Mesendoderm (in vitro differentiated cells): ENCODE measurements around the gene SERTAD1.
A peak's percentile ranks its signal among the peaks of the same experiment; 100 is the strongest.

ENCODE experiments used
- DNase-seq: peaks from one replicate; pipeline ENCODE4 v3.0.0; 2013
- H2AK5ac ChIP-seq: 2 replicates; pipeline ENCODE4 v1.6.1; 2013; ENCODE audit warnings: low read length, inconsistent platforms
- H2BK120ac ChIP-seq: 2 replicates; pipeline ENCODE4 v1.6.1; 2013; ENCODE audit warnings: low read depth, mild to moderate bottlenecking, low read length, moderate library complexity, mixed read lengths
- H2BK15ac ChIP-seq: replicated peaks from 2 replicates; pipeline ENCODE4 v1.6.1; 2013; ENCODE audit warnings: low read depth, mild to moderate bottlenecking, moderate library complexity
- H2BK5ac ChIP-seq: 2 replicates; pipeline ENCODE4 v1.6.1; 2013; ENCODE audit warnings: low read length, inconsistent platforms
- H3K18ac ChIP-seq: 2 replicates; pipeline ENCODE4 v1.6.1; 2013; ENCODE audit warnings: mild to moderate bottlenecking, low read length, mixed read lengths
- H3K23ac ChIP-seq: one replicate; pipeline ENCODE4 v1.6.1; 2013; ENCODE audit warnings: low read length
- H3K27ac ChIP-seq: 2 replicates; pipeline ENCODE4 v1.5.1; 2013; ENCODE audit warnings: low read depth, mild to moderate bottlenecking, inconsistent platforms, low read length, moderate library complexity
- H3K27me3 ChIP-seq: 2 replicates; pipeline ENCODE4 v1.6.1; 2013; ENCODE audit warnings: low read length, control low read depth, mild to moderate bottlenecking, inconsistent platforms; ENCODE audit not compliant: insufficient read depth, poor library complexity
- H3K36me3 ChIP-seq: 2 replicates; pipeline ENCODE4 v1.6.1; 2013; ENCODE audit warnings: low read length, inconsistent platforms; ENCODE audit not compliant: control insufficient read depth, insufficient read depth
- H3K4ac ChIP-seq: one replicate; pipeline ENCODE4 v1.6.1; 2013; ENCODE audit warnings: low read depth, mild to moderate bottlenecking, low read length, moderate library complexity
- H3K4me1 ChIP-seq: 2 replicates; pipeline ENCODE4 v1.6.1; 2013; ENCODE audit warnings: low read depth, low read length, inconsistent platforms; ENCODE audit not compliant: control insufficient read depth
- H3K4me2 ChIP-seq: 2 replicates; pipeline ENCODE4 v1.6.1; 2013; ENCODE audit warnings: low read length
- H3K4me3 ChIP-seq: 2 replicates; pipeline ENCODE4 v1.5.1; 2013; ENCODE audit warnings: mild to moderate bottlenecking, low read length
- H3K56ac ChIP-seq: one replicate; pipeline ENCODE4 v1.6.1; 2013; ENCODE audit warnings: low read length
- H3K79me1 ChIP-seq: 2 replicates; pipeline ENCODE4 v1.6.1; 2013; ENCODE audit warnings: low read length, inconsistent platforms
- H3K79me2 ChIP-seq: 2 replicates; pipeline ENCODE4 v1.6.1; 2013; ENCODE audit warnings: mild to moderate bottlenecking, low read length; ENCODE audit not compliant: control insufficient read depth, insufficient read depth
- H3K9ac ChIP-seq: 2 replicates; pipeline ENCODE4 v1.6.1; 2013; ENCODE audit warnings: low read length, inconsistent platforms
- H4K5ac ChIP-seq: one replicate; pipeline ENCODE4 v1.6.1; 2013; ENCODE audit warnings: low read length
- H4K8ac ChIP-seq: one replicate; pipeline ENCODE4 v1.6.1; 2013; ENCODE audit warnings: low read depth, mild to moderate bottlenecking, control low read depth, low read length, moderate library complexity
- WGBS: extraction: QIAGEN DNeasy Blood & Tissue Kit; methylation state at CpG from one replicate; pipeline ENCODE4 v1.1.7; 2013; ENCODE audit warnings: low lambda C conversion rate, missing lambda C conversion rate; ENCODE audit not compliant: insufficient coverage; ENCODE audit errors: extremely low coverage; 5-methylcytosine and 5-hydroxymethylcytosine counted together

SERTAD1 gene

DNA sequence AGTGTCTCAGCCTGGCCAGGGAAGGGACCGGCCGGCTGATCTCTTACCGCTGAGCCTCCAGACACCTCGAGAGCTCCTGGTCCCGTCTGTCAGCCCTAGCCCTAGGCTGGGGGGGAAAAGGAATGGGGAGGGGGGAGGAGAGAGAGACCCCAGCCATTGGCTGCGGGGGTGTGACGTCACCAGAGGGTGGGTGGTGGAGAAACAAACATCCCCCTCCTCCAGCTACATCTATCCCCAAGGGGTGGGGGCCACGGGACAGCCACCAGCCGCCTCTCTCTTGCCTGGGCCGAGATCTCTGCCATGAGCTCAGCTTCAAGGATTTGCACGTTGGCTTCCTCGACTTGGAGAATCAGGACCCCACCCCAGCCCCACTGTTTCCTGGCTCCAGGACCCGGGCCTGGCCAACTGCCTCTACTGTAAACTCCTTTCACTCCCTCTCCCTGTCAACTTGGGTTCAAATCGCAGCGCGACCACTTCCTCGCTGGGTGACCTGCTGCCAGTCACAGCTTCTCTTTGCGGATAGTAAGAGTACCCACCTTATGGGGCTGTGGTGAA, 12.4 kb downstream of the SERTAD1 start, which contains the start of gene PRX:
PRX (minus strand) TSS at position 88 of the 555 bp plus-strand sequence. CDS start 5,446 bp downstream, outside the sequence.
- no peaks in the 10 kb centered on the region for H3K4me1 ChIP-seq
- WGBS = no CpG with 5 or more reads among the region's 18 CpGs
- no peak within 1 kb of the TSS for H3K4ac ChIP-seq
- H3K56ac ChIP-seq = peak within 1 kb of the TSS; percentile 43
- H3K18ac ChIP-seq = no peak within 1 kb of the TSS
- no peak within 1 kb of the TSS for H4K5ac ChIP-seq
- no peak within 1 kb of the TSS for H2BK5ac ChIP-seq
- H3K36me3 ChIP-seq = no peaks in the 10 kb centered on the region
- peak within 1 kb of the TSS; percentile 22 for H3K9ac ChIP-seq
- no peaks in the 10 kb centered on the region for H3K79me2 ChIP-seq
- H3K27me3 ChIP-seq = no peaks in the 10 kb centered on the region
- no peak within 1 kb of the TSS for H4K8ac ChIP-seq
- no peak within 1 kb of the TSS for H2BK15ac ChIP-seq
- no peaks in the 10 kb centered on the region for H3K79me1 ChIP-seq
- H3K23ac ChIP-seq = no peak within 1 kb of the TSS
- H3K27ac ChIP-seq = no peak within 1 kb of the TSS
- H2AK5ac ChIP-seq = no peak within 1 kb of the TSS
- H3K4me3 ChIP-seq = no peak within 1 kb of the TSS
- no peak within 1 kb of the TSS for H3K4me2 ChIP-seq
- DNase-seq = peak; percentile 92
- no peak within 1 kb of the TSS for H2BK120ac ChIP-seq

DNA sequence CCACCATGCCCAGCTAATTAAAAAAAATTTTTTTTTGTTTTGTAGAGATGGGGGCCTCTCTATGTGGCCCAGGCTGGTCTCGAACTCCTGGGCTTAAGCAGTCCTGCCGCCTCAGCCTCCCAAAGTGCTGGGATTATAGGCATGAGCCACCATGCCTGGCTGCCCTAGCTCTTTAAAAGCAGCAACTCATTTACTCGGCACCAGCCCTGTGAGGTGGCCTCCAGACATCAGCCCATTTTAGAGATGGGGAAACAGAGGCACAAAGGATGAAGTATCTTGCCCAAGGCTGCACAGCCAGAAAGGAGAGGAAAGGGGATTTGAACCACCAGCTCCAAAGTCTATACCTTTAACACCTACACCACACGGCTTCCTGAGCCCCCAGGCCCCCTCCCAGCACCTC, 12.9 kb downstream of the SERTAD1 start:
- Histone ChIP-seq H3K79me1 (no peaks in the 10 kb centered on the region), H3K4me1 (no peaks in the 10 kb centered on the region), H3K79me2 (no peaks in the 10 kb centered on the region), H4K8ac (no peak overlapping the region), H3K56ac (peak overlapping the region; percentile 43), H3K36me3 (no peaks in the 10 kb centered on the region), H3K23ac (no peak overlapping the region), H2BK120ac (no peak overlapping the region), H2BK5ac (no peak overlapping the region), H3K27ac (no peak overlapping the region), H3K18ac (no peak overlapping the region), H3K4me3 (no peak overlapping the region), H3K9ac (peak overlapping the region; percentile 12), H2AK5ac (no peak overlapping the region), H4K5ac (no peak overlapping the region), H2BK15ac (no peak overlapping the region), H3K4me2 (no peak overlapping the region), H3K4ac (no peak overlapping the region), H3K27me3 (no peaks in the 10 kb centered on the region)
- DNase-seq = no peak
- WGBS = no CpG with 5 or more reads among the region's 4 CpGs

DNA sequence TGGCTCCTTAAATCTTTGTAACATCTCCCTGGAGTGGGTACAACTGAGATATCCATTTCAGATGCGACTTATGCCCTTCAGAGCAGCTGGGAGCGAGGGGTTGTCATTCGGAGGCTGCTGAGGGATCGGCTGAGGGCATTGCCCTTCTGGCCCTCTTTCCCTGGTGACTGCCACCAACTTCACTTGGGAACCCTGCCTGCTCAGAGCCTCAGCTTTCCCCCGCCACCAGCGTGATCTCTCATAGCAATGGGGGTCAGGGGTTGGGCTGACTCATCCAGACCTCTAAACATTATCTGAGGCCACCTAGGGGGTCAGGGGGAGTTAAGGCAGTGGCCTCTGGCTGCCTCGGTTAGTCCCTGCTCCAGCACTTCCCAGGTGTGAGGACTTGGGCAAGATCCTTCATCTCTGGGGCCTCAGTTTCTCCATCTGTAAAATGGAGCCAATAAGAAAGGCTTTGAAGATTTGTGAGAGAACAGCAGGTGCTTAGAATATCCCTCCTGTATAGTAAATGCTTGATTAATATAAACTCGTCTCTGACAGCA, 13.8 kb downstream of the SERTAD1 start:
- H3K18ac ChIP-seq = no peak overlapping the region
- H3K9ac ChIP-seq = no peak overlapping the region
- H2AK5ac ChIP-seq = no peak overlapping the region
- H3K36me3 ChIP-seq = no peaks in the 10 kb centered on the region
- no peak overlapping the region for H3K27ac ChIP-seq
- H2BK5ac ChIP-seq = no peak overlapping the region
- H3K56ac ChIP-seq = no peak overlapping the region
- H3K4me3 ChIP-seq = no peak overlapping the region
- no peaks in the 10 kb centered on the region for H3K79me2 ChIP-seq
- H2BK120ac ChIP-seq = no peak overlapping the region
- no peak overlapping the region for H4K8ac ChIP-seq
- H3K27me3 ChIP-seq = no peaks in the 10 kb centered on the region
- DNase-seq = no peak
- no peak overlapping the region for H3K4me2 ChIP-seq
- no peak overlapping the region for H2BK15ac ChIP-seq
- no peaks in the 10 kb centered on the region for H3K4me1 ChIP-seq
- no peak overlapping the region for H4K5ac ChIP-seq
- H3K4ac ChIP-seq = no peak overlapping the region
- H3K79me1 ChIP-seq = no peaks in the 10 kb centered on the region
- no peak overlapping the region for H3K23ac ChIP-seq
- no CpG with 5 or more reads among the region's 8 CpGs for WGBS

DNA sequence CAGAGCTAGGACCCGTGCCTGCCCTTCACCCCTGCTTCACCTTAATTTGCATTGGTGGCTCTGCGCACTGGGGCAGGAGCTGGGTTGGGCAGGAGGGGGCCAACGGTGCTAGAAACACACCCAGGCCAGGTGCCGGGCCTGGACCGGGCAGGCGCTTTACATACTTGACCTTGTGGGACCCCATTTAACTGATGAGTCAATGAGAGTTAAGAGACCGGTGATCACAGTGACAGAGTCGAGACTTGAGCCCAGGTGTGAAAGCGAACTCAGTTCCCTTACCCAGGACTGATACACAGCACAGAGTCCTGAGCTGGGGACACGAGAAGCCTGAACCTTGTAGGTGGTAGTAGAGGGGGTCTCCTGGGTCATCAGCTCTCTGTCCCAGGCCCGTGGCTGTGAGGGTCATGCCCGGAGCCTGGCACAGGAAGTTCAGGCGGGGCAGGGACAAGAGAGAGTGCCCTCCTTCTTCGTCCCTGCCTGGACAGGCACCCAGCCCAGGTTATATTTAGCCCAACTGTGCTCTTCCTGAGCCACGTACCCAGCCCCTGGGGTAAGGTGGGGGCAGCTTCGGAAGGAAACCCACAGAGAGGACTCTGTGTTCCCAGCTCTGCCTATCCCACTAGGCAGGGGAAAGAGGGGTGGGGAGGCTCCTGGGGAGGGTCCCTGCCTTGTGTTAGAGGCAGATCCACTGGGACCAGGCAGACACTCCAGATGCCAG, 14.5 kb downstream of the SERTAD1 start:
- no peak overlapping the region for H3K4me2 ChIP-seq
- no peak overlapping the region for H3K23ac ChIP-seq
- no peak overlapping the region for H2BK120ac ChIP-seq
- no peak overlapping the region for H3K27ac ChIP-seq
- H3K27me3 ChIP-seq = no peaks in the 10 kb centered on the region
- no peak overlapping the region for H3K4ac ChIP-seq
- H3K18ac ChIP-seq = no peak overlapping the region
- no peak overlapping the region for H3K9ac ChIP-seq
- no peaks in the 10 kb centered on the region for H3K79me1 ChIP-seq
- no CpG with 5 or more reads among the region's 16 CpGs for WGBS
- H3K4me1 ChIP-seq = no peaks in the 10 kb centered on the region
- no peak overlapping the region for H2BK15ac ChIP-seq
- no peaks in the 10 kb centered on the region for H3K79me2 ChIP-seq
- no peaks in the 10 kb centered on the region for H3K36me3 ChIP-seq
- DNase-seq = no peak
- H3K4me3 ChIP-seq = no peak overlapping the region
- no peak overlapping the region for H4K5ac ChIP-seq
- no peak overlapping the region for H2AK5ac ChIP-seq
- peak overlapping the region; percentile 25 for H3K56ac ChIP-seq
- no peak overlapping the region for H4K8ac ChIP-seq
- no peak overlapping the region for H2BK5ac ChIP-seq

DNA sequence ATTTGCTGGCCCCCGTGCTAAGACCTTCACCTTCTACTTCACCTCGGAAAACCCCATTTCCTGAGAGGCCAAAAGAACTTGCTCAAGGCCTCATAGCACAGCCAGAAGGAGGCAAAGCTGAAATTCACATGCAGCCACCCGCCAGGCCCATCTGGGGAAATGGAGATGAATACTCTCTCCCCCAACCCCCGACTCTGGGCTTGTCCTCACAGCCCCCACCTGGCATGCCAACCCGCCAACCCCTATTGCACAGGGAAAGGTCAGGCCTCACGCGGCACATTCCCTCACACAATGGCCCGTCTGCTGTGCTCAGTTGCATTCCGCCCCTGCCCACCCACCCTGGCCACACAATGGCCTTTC, 15.8 kb downstream of the SERTAD1 start:
- H3K18ac ChIP-seq = no peak overlapping the region
- no peak overlapping the region for H4K5ac ChIP-seq
- no peaks in the 10 kb centered on the region for H3K79me1 ChIP-seq
- no peak for DNase-seq
- no peak overlapping the region for H3K4me3 ChIP-seq
- H3K27me3 ChIP-seq = no peaks in the 10 kb centered on the region
- no peaks in the 10 kb centered on the region for H3K36me3 ChIP-seq
- H2BK15ac ChIP-seq = no peak overlapping the region
- peak overlapping the region; percentile 42 for H3K56ac ChIP-seq
- no peak overlapping the region for H3K27ac ChIP-seq
- H2BK120ac ChIP-seq = no peak overlapping the region
- no peak overlapping the region for H3K4ac ChIP-seq
- no peak overlapping the region for H2BK5ac ChIP-seq
- H3K4me1 ChIP-seq = no peaks in the 10 kb centered on the region
- H3K9ac ChIP-seq = no peak overlapping the region
- WGBS = no CpG with 5 or more reads among the region's 9 CpGs
- no peak overlapping the region for H4K8ac ChIP-seq
- no peak overlapping the region for H3K23ac ChIP-seq
- H2AK5ac ChIP-seq = no peak overlapping the region
- H3K4me2 ChIP-seq = no peak overlapping the region
- no peaks in the 10 kb centered on the region for H3K79me2 ChIP-seq
